ENCODE measurements around the gene GTF2A2.
A peak's percentile ranks its signal among the peaks of the same experiment; 100 is the strongest.
"Not testable (repeated sequence)": the region's sequence is repeated elsewhere in the genome, so short reads cannot be mapped to it uniquely, and the experiment has no call there.

Gene GTF2A2

GRCh38 chr15:59674361-59674877 lies 17.1 kb upstream of the GTF2A2 start:
- no peak for DNase-seq (ENCODE audit: low read depth in 1 of 2, low spot score in 1 of 2)

GRCh38 chr15:59668556-59668955 lies 11.2 kb upstream of the GTF2A2 start:
- no peak for DNase-seq (ENCODE audit: low read depth in 1 of 2, low spot score in 1 of 2)

- no peak for DNase-seq (ENCODE audit: low read depth in 1 of 2, low spot score in 1 of 2)
These were observed 4.9 kb upstream of the GTF2A2 start for GRCh38 chr15:59662260-59662659.

GRCh38 chr15:59659366-59659765 lies 2.1 kb upstream of the GTF2A2 start:
- DNase-seq (ENCODE audit: low read depth in 1 of 2, low spot score in 1 of 2), result no peak

- peak in 1 of 2 donors; percentile 1 for DNase-seq (ENCODE audit: low read depth in 1 of 2, low spot score in 1 of 2)
These were observed 365 bp upstream of the GTF2A2 start for GRCh38 chr15:59657635-59658125.

GRCh38 chr15:59654046-59654445 lies 3.3 kb downstream of the GTF2A2 start:
- DNase-seq (ENCODE audit: low read depth in 1 of 2, low spot score in 1 of 2), result no peak

GRCh38 chr15:59649603-59650002 lies 7.7 kb downstream of the GTF2A2 start:
- DNase-seq (ENCODE audit: low read depth in 1 of 2, low spot score in 1 of 2), result no peak

GRCh38 chr15:59647085-59647484 lies 10.2 kb downstream of the GTF2A2 start:
- no peak for DNase-seq (ENCODE audit: low read depth in 1 of 2, low spot score in 1 of 2)

GRCh38 chr15:59646277-59646676 lies 11.0 kb downstream of the GTF2A2 start:
- DNase-seq (ENCODE audit: low read depth in 1 of 2, low spot score in 1 of 2), result no peak

GRCh38 chr15:59645812-59646211 lies 11.5 kb downstream of the GTF2A2 start:
- not testable (repeated sequence) for DNase-seq (ENCODE audit: low read depth in 1 of 2, low spot score in 1 of 2)

- no peak for DNase-seq (ENCODE audit: low read depth in 1 of 2, low spot score in 1 of 2)
These were observed 12.6 kb downstream of the GTF2A2 start for GRCh38 chr15:59644756-59645155.

GRCh38 chr15:59642351-59642750 lies 15.0 kb downstream of the GTF2A2 start:
- no peak for DNase-seq (ENCODE audit: low read depth in 1 of 2, low spot score in 1 of 2)

GRCh38 chr15:59637507-59637906 lies 19.8 kb downstream of the GTF2A2 start:
- DNase-seq (ENCODE audit: low read depth in 1 of 2, low spot score in 1 of 2), result not testable (repeated sequence)

GRCh38 chr15:59636184-59636583 lies 21.1 kb downstream of the GTF2A2 start:
- DNase-seq (ENCODE audit: low read depth in 1 of 2, low spot score in 1 of 2), result no peak

GRCh38 chr15:59632714-59633113 lies 24.6 kb downstream of the GTF2A2 start:
- no peak for DNase-seq (ENCODE audit: low read depth in 1 of 2, low spot score in 1 of 2)

GRCh38 chr15:59622289-59622688 lies 35.0 kb downstream of the GTF2A2 start:
- DNase-seq (ENCODE audit: low read depth in 1 of 2, low spot score in 1 of 2), result peak in 1 of 2 donors; percentile 11

- no peak for DNase-seq (ENCODE audit: low read depth in 1 of 2, low spot score in 1 of 2)
These were observed 38.9 kb downstream of the GTF2A2 start for GRCh38 chr15:59618406-59618805.

GRCh38 chr15:59616379-59616778 lies 40.9 kb downstream of the GTF2A2 start:
- DNase-seq (ENCODE audit: low read depth in 1 of 2, low spot score in 1 of 2), result no peak

GRCh38 chr15:59615661-59616060 lies 41.7 kb downstream of the GTF2A2 start:
- DNase-seq (ENCODE audit: low read depth in 1 of 2, low spot score in 1 of 2), result no peak

GRCh38 chr15:59614153-59614552 lies 43.2 kb downstream of the GTF2A2 start:
- no peak for DNase-seq (ENCODE audit: low read depth in 1 of 2, low spot score in 1 of 2)

GRCh38 chr15:59611276-59612260 lies 45.7 kb downstream of the GTF2A2 start, which contains the start of gene GCNT3:
Gene GCNT3, plus strand, starts transcription at chr15:59611783. Its CDS starts 6,456 bp downstream, at chr15:59618239.
- no peak for DNase-seq (ENCODE audit: low read depth in 1 of 2, low spot score in 1 of 2)

All from activated CD4-positive, alpha-beta T cell treated with anti-CD3 and anti-CD28 coated beads, Interleukin-2, amount 50 U/mL, for 24 hours (primary cell).